Measurements from ENCODE around the gene OMG.
"Not testable (repeated sequence)": the region's sequence is repeated elsewhere in the genome, so short reads cannot be mapped to it uniquely, and the experiment has no call there.

The OMG gene

GRCh38 chr17:31262923-31263322 is 34.1 kb downstream of the OMG start:
- not testable (repeated sequence) for H3K9ac ChIP-seq (ENCODE audit: low read depth, low read length); H3K27ac ChIP-seq (ENCODE audit: low read depth, low read length); H3K27me3 ChIP-seq (ENCODE audit: control insufficient read depth, insufficient read depth, low read length); H3K4me1 ChIP-seq (ENCODE audit: control insufficient read depth, insufficient read depth, low read length); H3K4me3 ChIP-seq (ENCODE audit: low read depth, low read length); H3K9me3 ChIP-seq (ENCODE audit: control insufficient read depth, insufficient read depth, low read length)
- H3K36me3 ChIP-seq (ENCODE audit: control insufficient read depth, insufficient read depth, low read length) = peaks cover 36% of the 10 kb centered on the region

DNA sequence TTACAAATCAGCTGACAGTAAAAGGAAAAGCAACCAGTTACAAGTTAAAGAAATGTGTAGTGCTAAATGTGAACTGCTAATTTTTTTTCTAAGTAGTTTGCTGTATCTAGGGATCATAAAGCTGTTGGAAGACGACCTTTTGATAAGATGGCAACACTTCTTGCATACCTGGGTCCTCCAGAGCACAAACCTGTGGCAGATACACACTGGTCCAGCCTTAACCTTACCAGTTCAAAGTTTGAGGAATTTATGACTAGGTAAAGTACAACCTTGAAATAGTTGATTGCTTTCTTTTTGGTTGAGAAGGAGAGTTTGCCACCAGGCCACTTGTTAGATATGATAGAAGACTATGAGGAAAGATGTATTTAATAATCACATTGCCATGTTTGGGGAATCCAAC is 35.4 kb downstream of the OMG start:
- H3K4me3 ChIP-seq (ENCODE audit: low read depth, low read length) = no peak overlapping the region
- no peaks in the 10 kb centered on the region for H3K4me1 ChIP-seq (ENCODE audit: control insufficient read depth, insufficient read depth, low read length)
- H3K9me3 ChIP-seq (ENCODE audit: control insufficient read depth, insufficient read depth, low read length) = no peaks in the 10 kb centered on the region
- no peak overlapping the region for H3K9ac ChIP-seq (ENCODE audit: low read depth, low read length)
- no peak overlapping the region for H3K27ac ChIP-seq (ENCODE audit: low read depth, low read length)
- H3K36me3 ChIP-seq (ENCODE audit: control insufficient read depth, insufficient read depth, low read length) = peaks cover 32% of the 10 kb centered on the region
- H3K27me3 ChIP-seq (ENCODE audit: control insufficient read depth, insufficient read depth, low read length) = no peaks in the 10 kb centered on the region

DNA sequence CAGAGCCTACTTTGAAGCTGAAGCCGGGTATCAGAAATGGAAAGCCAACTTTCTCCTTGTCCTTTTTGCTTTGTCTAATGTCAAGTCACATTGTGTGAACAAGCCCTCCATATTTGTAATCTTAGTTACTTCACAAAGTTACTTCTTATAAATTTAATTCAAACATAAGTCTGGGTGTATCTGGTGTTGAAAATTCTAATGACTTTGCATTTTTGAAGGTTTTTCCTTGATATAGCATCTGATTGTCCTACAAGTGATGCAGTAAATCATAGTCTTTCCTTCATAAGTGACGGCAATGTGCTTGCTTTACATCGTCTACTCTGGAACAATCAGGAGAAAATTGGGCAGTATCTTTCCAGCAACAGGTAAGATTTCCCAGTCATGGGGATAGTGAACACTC is 36.9 kb downstream of the OMG start:
- no peaks in the 10 kb centered on the region for H3K4me1 ChIP-seq (ENCODE audit: control insufficient read depth, insufficient read depth, low read length)
- no peaks in the 10 kb centered on the region for H3K27me3 ChIP-seq (ENCODE audit: control insufficient read depth, insufficient read depth, low read length)

GRCh38 chr17:31256936-31257335 is 40.1 kb downstream of the OMG start:
- Histone ChIP-seq H3K9ac (ENCODE audit: low read depth, low read length) (no peak overlapping the region), H3K27ac (ENCODE audit: low read depth, low read length) (no peak overlapping the region), H3K4me1 (ENCODE audit: control insufficient read depth, insufficient read depth, low read length) (no peaks in the 10 kb centered on the region), H3K27me3 (ENCODE audit: control insufficient read depth, insufficient read depth, low read length) (no peaks in the 10 kb centered on the region), H3K4me3 (ENCODE audit: low read depth, low read length) (no peak overlapping the region), H3K36me3 (ENCODE audit: control insufficient read depth, insufficient read depth, low read length) (peaks cover 26% of the 10 kb centered on the region), H3K9me3 (ENCODE audit: control insufficient read depth, insufficient read depth, low read length) (no peaks in the 10 kb centered on the region)

More for the DNA sequence above, 36.9 kb downstream of the OMG start:
- Histone ChIP-seq H3K36me3 (ENCODE audit: control insufficient read depth, insufficient read depth, low read length) (peaks cover 32% of the 10 kb centered on the region), H3K27ac (ENCODE audit: low read depth, low read length) (no peak overlapping the region), H3K9me3 (ENCODE audit: control insufficient read depth, insufficient read depth, low read length) (no peaks in the 10 kb centered on the region), H3K4me3 (ENCODE audit: low read depth, low read length) (no peak overlapping the region), H3K9ac (ENCODE audit: low read depth, low read length) (no peak overlapping the region)

DNA sequence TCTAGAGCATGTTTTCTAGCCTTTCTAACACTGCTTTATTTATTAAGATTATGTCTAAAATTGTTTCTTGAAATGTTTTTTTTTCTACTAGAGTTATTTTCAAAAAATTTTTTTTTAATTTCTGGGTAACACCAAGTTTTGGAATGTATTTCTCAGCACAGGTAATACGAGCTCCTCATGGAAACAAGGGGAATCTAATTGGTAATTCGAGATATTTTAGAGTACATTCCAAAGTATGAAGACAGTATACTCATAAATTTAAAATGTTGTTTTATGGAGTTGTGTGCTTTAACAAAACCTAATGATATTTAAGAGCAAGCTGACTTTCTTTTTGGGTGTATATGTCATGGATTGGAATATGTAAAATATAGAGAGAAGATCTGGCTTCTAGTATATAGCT is 42.4 kb downstream of the OMG start:
- Histone ChIP-seq H3K4me3 (ENCODE audit: low read depth, low read length) (no peak overlapping the region), H3K27me3 (ENCODE audit: control insufficient read depth, insufficient read depth, low read length) (no peaks in the 10 kb centered on the region), H3K9ac (ENCODE audit: low read depth, low read length) (no peak overlapping the region), H3K9me3 (ENCODE audit: control insufficient read depth, insufficient read depth, low read length) (no peaks in the 10 kb centered on the region), H3K36me3 (ENCODE audit: control insufficient read depth, insufficient read depth, low read length) (peaks cover 8% of the 10 kb centered on the region), H3K27ac (ENCODE audit: low read depth, low read length) (no peak overlapping the region), H3K4me1 (ENCODE audit: control insufficient read depth, insufficient read depth, low read length) (peaks cover 7% of the 10 kb centered on the region; the same call in 1 of the 2 replicates)

DNA sequence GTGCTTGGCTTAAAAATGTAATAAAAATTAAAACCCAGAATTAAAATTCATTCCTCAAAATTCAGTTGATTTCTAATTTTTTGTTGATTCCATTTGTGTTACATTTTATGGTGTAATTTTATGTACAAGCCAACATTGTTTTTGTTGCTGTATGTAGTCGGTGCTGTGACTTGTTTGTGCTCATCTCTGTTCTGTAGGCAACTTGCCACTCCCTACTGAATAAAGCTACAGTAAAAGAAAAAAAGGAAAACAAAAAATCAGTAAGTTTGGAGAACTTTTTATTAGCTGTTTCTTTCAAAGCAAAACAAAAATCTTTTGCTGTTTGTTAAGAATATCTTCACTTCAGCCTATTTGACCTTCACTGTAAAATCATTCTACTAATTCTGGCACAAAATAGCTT is 44.3 kb downstream of the OMG start:
- no peaks in the 10 kb centered on the region for H3K27me3 ChIP-seq (ENCODE audit: control insufficient read depth, insufficient read depth, low read length)
- no peaks in the 10 kb centered on the region for H3K9me3 ChIP-seq (ENCODE audit: control insufficient read depth, insufficient read depth, low read length)
- peaks cover 11% of the 10 kb centered on the region; the same call in 1 of the 2 replicates for H3K4me1 ChIP-seq (ENCODE audit: control insufficient read depth, insufficient read depth, low read length)
- H3K9ac ChIP-seq (ENCODE audit: low read depth, low read length) = no peak overlapping the region
- H3K36me3 ChIP-seq (ENCODE audit: control insufficient read depth, insufficient read depth, low read length) = peaks cover 14% of the 10 kb centered on the region
- no peak overlapping the region for H3K4me3 ChIP-seq (ENCODE audit: low read depth, low read length)
- H3K27ac ChIP-seq (ENCODE audit: low read depth, low read length) = no peak overlapping the region

GRCh38 chr17:31251970-31252328 is 45.1 kb downstream of the OMG start:
- Histone ChIP-seq H3K27me3 (ENCODE audit: control insufficient read depth, insufficient read depth, low read length) (no peaks in the 10 kb centered on the region), H3K27ac (ENCODE audit: low read depth, low read length) (no peak overlapping the region)

GRCh38 chr17:31251105-31251969 is 45.7 kb downstream of the OMG start:
- Histone ChIP-seq H3K9ac (ENCODE audit: low read depth, low read length) (no peak overlapping the region), H3K4me3 (ENCODE audit: low read depth, low read length) (no peak overlapping the region), H3K27ac (ENCODE audit: low read depth, low read length) (no peak overlapping the region), H3K9me3 (ENCODE audit: control insufficient read depth, insufficient read depth, low read length) (no peaks in the 10 kb centered on the region), H3K4me1 (ENCODE audit: control insufficient read depth, insufficient read depth, low read length) (peaks cover 11% of the 10 kb centered on the region; the same call in 1 of the 2 replicates), H3K36me3 (ENCODE audit: control insufficient read depth, insufficient read depth, low read length) (peaks cover 14% of the 10 kb centered on the region), H3K27me3 (ENCODE audit: control insufficient read depth, insufficient read depth, low read length) (no peaks in the 10 kb centered on the region)

More at GRCh38 chr17:31251970-31252328, 45.1 kb downstream of the OMG start:
- H3K9ac ChIP-seq (ENCODE audit: low read depth, low read length) = no peak overlapping the region
- H3K4me1 ChIP-seq (ENCODE audit: control insufficient read depth, insufficient read depth, low read length) = peaks cover 11% of the 10 kb centered on the region; the same call in 1 of the 2 replicates
- H3K9me3 ChIP-seq (ENCODE audit: control insufficient read depth, insufficient read depth, low read length) = no peaks in the 10 kb centered on the region
- no peak overlapping the region for H3K4me3 ChIP-seq (ENCODE audit: low read depth, low read length)
- H3K36me3 ChIP-seq (ENCODE audit: control insufficient read depth, insufficient read depth, low read length) = peaks cover 14% of the 10 kb centered on the region

- no peaks in the 10 kb centered on the region for H3K9me3 ChIP-seq (ENCODE audit: control insufficient read depth, insufficient read depth, low read length)
- peaks cover 19% of the 10 kb centered on the region for H3K36me3 ChIP-seq (ENCODE audit: control insufficient read depth, insufficient read depth, low read length)
- no peaks in the 10 kb centered on the region for H3K27me3 ChIP-seq (ENCODE audit: control insufficient read depth, insufficient read depth, low read length)
- H3K9ac ChIP-seq (ENCODE audit: low read depth, low read length) = no peak overlapping the region; the same call in 1 of the 2 replicates
- peaks cover 16% of the 10 kb centered on the region for H3K4me1 ChIP-seq (ENCODE audit: control insufficient read depth, insufficient read depth, low read length)
- H3K27ac ChIP-seq (ENCODE audit: low read depth, low read length) = no peak overlapping the region
- H3K4me3 ChIP-seq (ENCODE audit: low read depth, low read length) = no peak overlapping the region
These were observed 46.8 kb downstream of the OMG start for GRCh38 chr17:31250229-31250628.

DNA sequence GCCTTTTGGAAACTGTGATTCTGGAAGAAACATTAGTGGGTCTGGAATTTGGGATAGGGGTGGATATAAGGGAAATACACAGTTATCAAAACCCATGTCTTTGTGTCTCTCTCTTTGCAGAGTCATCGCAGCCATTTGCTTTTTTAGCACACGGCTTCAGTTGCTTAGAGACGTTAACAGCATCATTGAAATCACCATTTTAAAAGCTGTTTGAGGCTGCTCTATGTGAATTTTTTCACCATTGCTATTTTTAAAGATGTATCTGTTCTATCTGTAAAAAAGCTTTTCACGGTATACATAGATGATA is 47.3 kb downstream of the OMG start:
- Histone ChIP-seq H3K9ac (ENCODE audit: low read depth, low read length) (peak overlapping the region; percentile 63), H3K4me3 (ENCODE audit: low read depth, low read length) (no peak overlapping the region), H3K27ac (ENCODE audit: low read depth, low read length) (no peak overlapping the region), H3K4me1 (ENCODE audit: control insufficient read depth, insufficient read depth, low read length) (peaks cover 16% of the 10 kb centered on the region), H3K36me3 (ENCODE audit: control insufficient read depth, insufficient read depth, low read length) (peaks cover 21% of the 10 kb centered on the region), H3K27me3 (ENCODE audit: control insufficient read depth, insufficient read depth, low read length) (no peaks in the 10 kb centered on the region), H3K9me3 (ENCODE audit: control insufficient read depth, insufficient read depth, low read length) (no peaks in the 10 kb centered on the region)

- Histone ChIP-seq H3K9me3 (ENCODE audit: control insufficient read depth, insufficient read depth, low read length) (no peaks in the 10 kb centered on the region), H3K4me3 (ENCODE audit: low read depth, low read length) (no peak overlapping the region), H3K9ac (ENCODE audit: low read depth, low read length) (peak overlapping the region; percentile 63), H3K27ac (ENCODE audit: low read depth, low read length) (peak overlapping the region; percentile 17), H3K4me1 (ENCODE audit: control insufficient read depth, insufficient read depth, low read length) (peaks cover 16% of the 10 kb centered on the region), H3K36me3 (ENCODE audit: control insufficient read depth, insufficient read depth, low read length) (peaks cover 27% of the 10 kb centered on the region), H3K27me3 (ENCODE audit: control insufficient read depth, insufficient read depth, low read length) (no peaks in the 10 kb centered on the region)
These were observed 47.8 kb downstream of the OMG start for GRCh38 chr17:31248986-31249834.

All from HUES48 (cell line).